ENCODE data around the gene FAH. TPM values are rescaled to one million over a fixed set of nuclear protein-coding genes. Genes with fewer than 3 reads are reported as not detected.

Gene FAH
- total RNA-seq, 1 experiment from 2014 or later = 25.9 TPM

GRCh38 chr15:80171787-80172186 is 19.0 kb downstream of the FAH start:
- BruUV-seq (replicated peaks) = no TSS peak
- no peaks in the 10 kb centered on the region for H3K36me3 Mint-ChIP-seq (ENCODE audit: insufficient read depth, unreplicated experiment)
- no peaks in the 10 kb centered on the region for H3K4me1 Mint-ChIP-seq (ENCODE audit: low read depth, unreplicated experiment)

GRCh38 chr15:80172401-80172800 is 19.6 kb downstream of the FAH start:
- H3K4me1 Mint-ChIP-seq (ENCODE audit: low read depth, unreplicated experiment) = no peaks in the 10 kb centered on the region
- DNase-seq = no peak
- no peaks in the 10 kb centered on the region for H3K9me3 Mint-ChIP-seq (ENCODE audit: low read depth, unreplicated experiment)
- no peaks in the 10 kb centered on the region for H3K27me3 Mint-ChIP-seq (ENCODE audit: unreplicated experiment)
- no peak for TF ChIP-seq CTCF (IDR thresholded peaks at IDR 0.05; ENCODE audit: unreplicated experiment)
- H3K4me3 Mint-ChIP-seq (ENCODE audit: low read depth, unreplicated experiment) = no peak overlapping the region
- CTCF ChIA-PET = interaction anchor here (0.6 to 1.3 kb wide), 5 partner anchors 9 to 983 kb away, joined by 3 to 6 read pairs (median 4); partner anchors contain the start of gene FAH
- intact Hi-C loops (cut with micrococcal nuclease; ENCODE audit: unreplicated experiment) = loop anchor here (2.0 to 10.0 kb wide), 3 partner anchors 278 to 828 kb away; partner anchors contain the start of gene MTHFS
- H3K36me3 Mint-ChIP-seq (ENCODE audit: insufficient read depth, unreplicated experiment) = no peaks in the 10 kb centered on the region
- BruUV-seq (replicated peaks) = no TSS peak
- H3K27ac Mint-ChIP-seq (ENCODE audit: unreplicated experiment) = no peak overlapping the region

More at GRCh38 chr15:80171787-80172186, 19.0 kb downstream of the FAH start:
- no peak for TF ChIP-seq CTCF (IDR thresholded peaks at IDR 0.05; ENCODE audit: unreplicated experiment)
- no peak for DNase-seq
- no peaks in the 10 kb centered on the region for H3K9me3 Mint-ChIP-seq (ENCODE audit: low read depth, unreplicated experiment)
- intact Hi-C loops (cut with micrococcal nuclease; ENCODE audit: unreplicated experiment) = loop anchor here (2.0 to 10.0 kb wide), 3 partner anchors 277 to 827 kb away; partner anchors contain the start of gene MTHFS
- CTCF ChIA-PET = interaction anchor here (1.2 kb wide), 1 partner anchor 19 kb away, joined by 3 read pairs; the partner anchor contains the start of gene FAH
- H3K27ac Mint-ChIP-seq (ENCODE audit: unreplicated experiment) = no peak overlapping the region
- no peak overlapping the region for H3K4me3 Mint-ChIP-seq (ENCODE audit: low read depth, unreplicated experiment)
- no peaks in the 10 kb centered on the region for H3K27me3 Mint-ChIP-seq (ENCODE audit: unreplicated experiment)

- H3K9me3 Mint-ChIP-seq (ENCODE audit: low read depth, unreplicated experiment) = no peaks in the 10 kb centered on the region
- H3K4me1 Mint-ChIP-seq (ENCODE audit: low read depth, unreplicated experiment) = no peaks in the 10 kb centered on the region
- peak; percentile 87 for DNase-seq
- no peak overlapping the region for H3K27ac Mint-ChIP-seq (ENCODE audit: unreplicated experiment)
- no TSS peak for BruUV-seq (replicated peaks)
- CTCF ChIA-PET = interaction anchor here (0.9 to 1.3 kb wide), 7 partner anchors 10 to 983 kb away, joined by 3 to 8 read pairs (median 4); partner anchors contain the start of gene MTHFS
- no peaks in the 10 kb centered on the region for H3K27me3 Mint-ChIP-seq (ENCODE audit: unreplicated experiment)
- no peak overlapping the region for H3K4me3 Mint-ChIP-seq (ENCODE audit: low read depth, unreplicated experiment)
- peak; percentile 92 for TF ChIP-seq CTCF (IDR thresholded peaks at IDR 0.05; ENCODE audit: unreplicated experiment)
- intact Hi-C loops (cut with micrococcal nuclease; ENCODE audit: unreplicated experiment) = loop anchor here (1.0 to 10.0 kb wide), 4 partner anchors 278 to 828 kb away; partner anchors contain the start of gene MTHFS
- no peaks in the 10 kb centered on the region for H3K36me3 Mint-ChIP-seq (ENCODE audit: insufficient read depth, unreplicated experiment)
These were observed 20.4 kb downstream of the FAH start for GRCh38 chr15:80173022-80173759.

GRCh38 chr15:80174017-80174746 is 21.4 kb downstream of the FAH start:
- CTCF ChIA-PET = interaction anchor here (0.9 to 1.3 kb wide), 6 partner anchors 11 to 835 kb away, joined by 3 to 8 read pairs (median 4); partner anchors contain the start of gene MTHFS
- intact Hi-C loops (cut with micrococcal nuclease; ENCODE audit: unreplicated experiment) = loop anchor here (10.0 kb wide), 2 partner anchors 279 to 829 kb away; partner anchors contain the start of gene MTHFS
- DNase-seq = no peak
- Mint-ChIP-seq H3K27ac (ENCODE audit: unreplicated experiment) (no peak overlapping the region), H3K4me1 (ENCODE audit: low read depth, unreplicated experiment) (no peaks in the 10 kb centered on the region), H3K36me3 (ENCODE audit: insufficient read depth, unreplicated experiment) (no peaks in the 10 kb centered on the region), H3K9me3 (ENCODE audit: low read depth, unreplicated experiment) (no peaks in the 10 kb centered on the region), H3K27me3 (ENCODE audit: unreplicated experiment) (no peaks in the 10 kb centered on the region), H3K4me3 (ENCODE audit: low read depth, unreplicated experiment) (no peak overlapping the region)
- no peak for TF ChIP-seq CTCF (IDR thresholded peaks at IDR 0.05; ENCODE audit: unreplicated experiment)
- no TSS peak for BruUV-seq (replicated peaks)

Measured in Calu3 (cell line).